ENCODE results near the gene CLK3. TPM values are rescaled to one million over a fixed set of nuclear protein-coding genes. Genes with fewer than 3 reads are reported as not detected.

CLK3 gene
- polyA plus RNA-seq, 2 of the 4 experiments (the other 2 are of a cell fraction): 35.7 to 48.2 TPM

- DNase-seq (ENCODE audit: low read depth in 1 of 2, low spot score in 1 of 2): no peak
- no peak overlapping the region for H3K4me3 ChIP-seq
- no peaks in the 10 kb centered on the region for H3K9me3 ChIP-seq
- no peak overlapping the region for H3K27ac ChIP-seq
- ChIA-PET CTCF (interaction anchor here (12.7 to 23.2 kb wide), 2 partner anchors 7 to 138 kb away, joined by 218 to 701 read pairs; partner anchors contain the start of gene CLK3), POLR2A (no interaction called here)
- FAIRE-seq: no peak
- TF ChIP-seq ESRRA (IDR thresholded peaks at IDR 0.05; ENCODE audit: borderline replicate concordance, low read length): no peak
- TF ChIP-seq REST (IDR thresholded peaks at IDR 0.05): no peak
- TF ChIP-seq GATA3 (IDR thresholded peaks at IDR 0.05; ENCODE audit: borderline replicate concordance): no peak
- no peak for TF ChIP-seq FOXS1 (CRISPR knock-in tag; IDR thresholded peaks at IDR 0.05)
- no peak for TF ChIP-seq BHLHE40 (IDR thresholded peaks at IDR 0.05; ENCODE audit: low read depth, low read length)
- TF ChIP-seq EP300 (IDR thresholded peaks at IDR 0.05): no peak
- no peaks in the 10 kb centered on the region for H3K4me1 ChIP-seq
- no peak overlapping the region for H3K4me2 ChIP-seq
- 100% methylated on average over 2 of the region's 5 CpGs for WGBS (ENCODE audit: missing lambda C conversion rate)
- no peak for ATAC-seq
These were observed 12.1 kb downstream of the CLK3 start for GRCh38 chr15:74627766-74628165.

- FAIRE-seq: no peak
- Histone ChIP-seq H3K4me1 (no peaks in the 10 kb centered on the region), H3K9me3 (no peaks in the 10 kb centered on the region), H3K27ac (no peak overlapping the region), H3K4me2 (no peak overlapping the region), H3K4me3 (no peak overlapping the region)
- TF ChIP-seq RNF2 (IDR thresholded peaks at IDR 0.05; ENCODE audit: borderline replicate concordance, low read depth): no peak
- TF ChIP-seq RFX5 (IDR thresholded peaks at IDR 0.05): no peak
- TF ChIP-seq RAD21 (conservative IDR thresholded peaks at IDR 0.05 in 1 of 2, IDR thresholded peaks at IDR 0.05 in 1 of 2): no peak
- TF ChIP-seq USF2 (IDR thresholded peaks at IDR 0.05): no peak
- no peak for TF ChIP-seq CHD4 (IDR thresholded peaks at IDR 0.05; ENCODE audit: borderline replicate concordance)
- no peak for TF ChIP-seq CTCF (IDR thresholded peaks at IDR 0.05)
- no peak for TF ChIP-seq FOXS1 (CRISPR knock-in tag; IDR thresholded peaks at IDR 0.05)
- TF ChIP-seq HEYL (CRISPR knock-in tag; IDR thresholded peaks at IDR 0.05): no peak
- TF ChIP-seq POLR2A (IDR thresholded peaks at IDR 0.05; ENCODE audit: low read length): no peak
- no peak for TF ChIP-seq EHF (CRISPR knock-in tag; IDR thresholded peaks at IDR 0.05)
- TF ChIP-seq CEBPB (IDR thresholded peaks at IDR 0.05): no peak
- no peak for TF ChIP-seq KDM1A (IDR thresholded peaks at IDR 0.05; ENCODE audit: low read depth)
- no peak for TF ChIP-seq CHD2 (IDR thresholded peaks at IDR 0.05; ENCODE audit: low read length, partially characterized antibody)
- no peak for TF ChIP-seq CBX8 (IDR thresholded peaks at IDR 0.05)
- no peak for DNase-seq (ENCODE audit: low read depth in 1 of 2, low spot score in 1 of 2)
- ATAC-seq: no peak
- 73% methylated on average over 3 of the region's 3 CpGs for WGBS (ENCODE audit: missing lambda C conversion rate)
- ChIA-PET CTCF (interaction anchor here (0.8 to 23.2 kb wide), 4 partner anchors 8 to 151 kb away, joined by 3 to 701 read pairs (median 110); partner anchors contain the start of gene CLK3), POLR2A (no interaction called here)
These were observed 12.6 kb downstream of the CLK3 start for GRCh38 chr15:74628199-74628598.
